ENCODE results near the gene NKAIN2.

NKAIN2 gene

DNA sequence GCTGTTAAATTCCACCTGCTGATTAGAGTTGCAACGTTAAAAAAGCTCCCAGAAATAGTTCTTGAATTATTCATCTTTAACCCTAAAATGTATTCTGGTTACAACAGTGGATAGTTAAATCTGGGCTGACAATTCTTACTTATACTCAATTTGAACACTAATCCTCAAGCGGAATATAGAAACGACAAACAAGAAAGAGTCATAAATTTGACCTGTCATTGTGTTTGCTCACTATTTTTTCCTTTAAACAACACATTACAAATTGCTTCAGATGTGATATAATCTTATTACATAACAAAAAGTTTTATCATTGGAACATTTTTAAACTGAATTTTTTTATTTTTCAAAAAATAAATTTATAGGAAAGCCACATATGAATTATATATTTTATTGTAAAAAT is 1054.1 kb downstream of the NKAIN2 start:
- H3K36me3 ChIP-seq (ENCODE audit: low read length): no peaks in the 10 kb centered on the region
- H3K27me3 ChIP-seq (ENCODE audit: low read length): no peaks in the 10 kb centered on the region
- H3K4me3 ChIP-seq (ENCODE audit: insufficient read depth, low read length, poor library complexity, severe bottlenecking): no peak overlapping the region
- H2AFZ ChIP-seq (ENCODE audit: low read depth, low read length, severe bottlenecking): no peak overlapping the region
- no peaks in the 10 kb centered on the region for H3K9me3 ChIP-seq (ENCODE audit: insufficient read depth, low read length)
- H3K9ac ChIP-seq (ENCODE audit: low read length): no peak overlapping the region
- no peaks in the 10 kb centered on the region for H4K20me1 ChIP-seq (ENCODE audit: low read depth, low read length)
- TF ChIP-seq, protein P1, sequence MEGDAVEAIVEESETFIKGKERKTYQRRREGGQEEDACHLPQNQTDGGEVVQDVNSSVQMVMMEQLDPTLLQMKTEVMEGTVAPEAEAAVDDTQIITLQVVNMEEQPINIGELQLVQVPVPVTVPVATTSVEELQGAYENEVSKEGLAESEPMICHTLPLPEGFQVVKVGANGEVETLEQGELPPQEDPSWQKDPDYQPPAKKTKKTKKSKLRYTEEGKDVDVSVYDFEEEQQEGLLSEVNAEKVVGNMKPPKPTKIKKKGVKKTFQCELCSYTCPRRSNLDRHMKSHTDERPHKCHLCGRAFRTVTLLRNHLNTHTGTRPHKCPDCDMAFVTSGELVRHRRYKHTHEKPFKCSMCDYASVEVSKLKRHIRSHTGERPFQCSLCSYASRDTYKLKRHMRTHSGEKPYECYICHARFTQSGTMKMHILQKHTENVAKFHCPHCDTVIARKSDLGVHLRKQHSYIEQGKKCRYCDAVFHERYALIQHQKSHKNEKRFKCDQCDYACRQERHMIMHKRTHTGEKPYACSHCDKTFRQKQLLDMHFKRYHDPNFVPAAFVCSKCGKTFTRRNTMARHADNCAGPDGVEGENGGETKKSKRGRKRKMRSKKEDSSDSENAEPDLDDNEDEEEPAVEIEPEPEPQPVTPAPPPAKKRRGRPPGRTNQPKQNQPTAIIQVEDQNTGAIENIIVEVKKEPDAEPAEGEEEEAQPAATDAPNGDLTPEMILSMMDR (IDR thresholded peaks at IDR 0.05; ENCODE audit: insufficient read depth, low read length, poor library complexity, severe bottlenecking): no peak
- TF ChIP-seq EZH2phosphoT487 (conservative IDR thresholded peaks at IDR 0.05; ENCODE audit: low read length): no peak
- no peaks in the 10 kb centered on the region for H3F3A ChIP-seq (ENCODE audit: insufficient read depth)
- no peak overlapping the region for H3K27ac ChIP-seq (ENCODE audit: low read depth, low read length)
- no peak overlapping the region for H3K4me2 ChIP-seq (ENCODE audit: low read depth, low read length, poor library complexity, severe bottlenecking)
- H3K79me2 ChIP-seq (ENCODE audit: insufficient read depth, low read length): no peaks in the 10 kb centered on the region
- H3K9me2 ChIP-seq (replicated peaks; ENCODE audit: insufficient read depth, low read length): no peaks in the 10 kb centered on the region

DNA sequence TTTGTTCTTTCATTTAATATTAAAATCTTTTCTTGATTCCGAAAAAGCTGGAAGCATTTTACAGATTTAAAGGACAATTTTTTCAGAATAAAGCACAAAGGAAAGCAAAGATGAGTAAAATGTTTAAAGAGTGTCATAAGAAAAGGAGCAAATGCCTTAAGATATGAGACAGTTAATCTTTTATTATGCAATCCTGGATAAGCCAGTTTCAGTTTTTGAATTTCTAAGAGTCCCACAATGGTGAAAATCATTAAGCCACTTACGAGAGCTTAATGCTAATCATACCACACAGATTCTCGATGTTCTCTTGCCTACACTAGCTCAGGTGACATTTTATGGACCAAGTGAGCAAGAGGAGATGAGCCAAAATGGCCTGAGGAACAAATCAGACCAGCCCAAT is 1054.9 kb downstream of the NKAIN2 start:
- H3K79me2 ChIP-seq (ENCODE audit: insufficient read depth, low read length): no peaks in the 10 kb centered on the region
- H3F3A ChIP-seq (ENCODE audit: insufficient read depth): no peaks in the 10 kb centered on the region
- no peaks in the 10 kb centered on the region for H3K27me3 ChIP-seq (ENCODE audit: low read length)
- H3K36me3 ChIP-seq (ENCODE audit: low read length): no peaks in the 10 kb centered on the region
- no peak overlapping the region for H3K27ac ChIP-seq (ENCODE audit: low read depth, low read length)
- H3K9me2 ChIP-seq (replicated peaks; ENCODE audit: insufficient read depth, low read length): no peaks in the 10 kb centered on the region
- TF ChIP-seq, protein P1 (IDR thresholded peaks at IDR 0.05; ENCODE audit: insufficient read depth, low read length, poor library complexity, severe bottlenecking): no peak
- no peak for TF ChIP-seq EZH2phosphoT487 (conservative IDR thresholded peaks at IDR 0.05; ENCODE audit: low read length)
- H3K4me2 ChIP-seq (ENCODE audit: low read depth, low read length, poor library complexity, severe bottlenecking): no peak overlapping the region
- H3K4me3 ChIP-seq (ENCODE audit: insufficient read depth, low read length, poor library complexity, severe bottlenecking): no peak overlapping the region
- H3K9ac ChIP-seq (ENCODE audit: low read length): no peak overlapping the region
- H2AFZ ChIP-seq (ENCODE audit: low read depth, low read length, severe bottlenecking): no peak overlapping the region
- no peaks in the 10 kb centered on the region for H4K20me1 ChIP-seq (ENCODE audit: low read depth, low read length)
- no peaks in the 10 kb centered on the region for H3K9me3 ChIP-seq (ENCODE audit: insufficient read depth, low read length)

DNA sequence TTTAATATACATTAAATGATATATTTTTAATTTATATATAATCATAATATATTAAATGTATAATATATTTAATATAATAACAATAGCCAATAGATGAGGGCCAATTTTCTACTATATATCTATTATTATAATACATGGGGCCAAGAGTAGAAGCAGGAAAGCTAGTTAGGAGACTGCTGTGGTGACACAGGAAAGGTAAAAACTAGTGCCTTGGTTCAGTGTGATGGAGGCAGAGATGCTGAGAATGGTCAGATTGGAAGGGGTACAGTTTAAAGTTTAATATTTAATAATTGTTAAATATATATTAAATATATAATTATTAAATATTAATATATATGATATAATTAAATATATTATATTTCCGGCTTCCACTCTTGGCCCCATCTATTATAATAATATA is 1055.7 kb downstream of the NKAIN2 start:
- no peaks in the 10 kb centered on the region for H3K36me3 ChIP-seq (ENCODE audit: low read length)
- H3K4me2 ChIP-seq (ENCODE audit: low read depth, low read length, poor library complexity, severe bottlenecking): no peak overlapping the region
- TF ChIP-seq EZH2phosphoT487 (conservative IDR thresholded peaks at IDR 0.05; ENCODE audit: low read length): no peak
- TF ChIP-seq, protein P1 (IDR thresholded peaks at IDR 0.05; ENCODE audit: insufficient read depth, low read length, poor library complexity, severe bottlenecking): no peak
- no peak overlapping the region for H2AFZ ChIP-seq (ENCODE audit: low read depth, low read length, severe bottlenecking)
- H3K9me3 ChIP-seq (ENCODE audit: insufficient read depth, low read length): no peaks in the 10 kb centered on the region
- no peak overlapping the region for H3K4me3 ChIP-seq (ENCODE audit: insufficient read depth, low read length, poor library complexity, severe bottlenecking)
- no peak overlapping the region for H3K9ac ChIP-seq (ENCODE audit: low read length)
- H3K79me2 ChIP-seq (ENCODE audit: insufficient read depth, low read length): no peaks in the 10 kb centered on the region
- H3K9me2 ChIP-seq (replicated peaks; ENCODE audit: insufficient read depth, low read length): no peaks in the 10 kb centered on the region
- no peaks in the 10 kb centered on the region for H3F3A ChIP-seq (ENCODE audit: insufficient read depth)
- H4K20me1 ChIP-seq (ENCODE audit: low read depth, low read length): no peaks in the 10 kb centered on the region
- H3K27me3 ChIP-seq (ENCODE audit: low read length): no peaks in the 10 kb centered on the region
- H3K27ac ChIP-seq (ENCODE audit: low read depth, low read length): no peak overlapping the region
